ENCODE data around the gene EXOC3.
A peak's percentile ranks its signal among the peaks of the same experiment; 100 is the strongest.
"Not testable (repeated sequence)": the region's sequence is repeated elsewhere in the genome, so short reads cannot be mapped to it uniquely, and the experiment has no call there.

The EXOC3 gene

DNA sequence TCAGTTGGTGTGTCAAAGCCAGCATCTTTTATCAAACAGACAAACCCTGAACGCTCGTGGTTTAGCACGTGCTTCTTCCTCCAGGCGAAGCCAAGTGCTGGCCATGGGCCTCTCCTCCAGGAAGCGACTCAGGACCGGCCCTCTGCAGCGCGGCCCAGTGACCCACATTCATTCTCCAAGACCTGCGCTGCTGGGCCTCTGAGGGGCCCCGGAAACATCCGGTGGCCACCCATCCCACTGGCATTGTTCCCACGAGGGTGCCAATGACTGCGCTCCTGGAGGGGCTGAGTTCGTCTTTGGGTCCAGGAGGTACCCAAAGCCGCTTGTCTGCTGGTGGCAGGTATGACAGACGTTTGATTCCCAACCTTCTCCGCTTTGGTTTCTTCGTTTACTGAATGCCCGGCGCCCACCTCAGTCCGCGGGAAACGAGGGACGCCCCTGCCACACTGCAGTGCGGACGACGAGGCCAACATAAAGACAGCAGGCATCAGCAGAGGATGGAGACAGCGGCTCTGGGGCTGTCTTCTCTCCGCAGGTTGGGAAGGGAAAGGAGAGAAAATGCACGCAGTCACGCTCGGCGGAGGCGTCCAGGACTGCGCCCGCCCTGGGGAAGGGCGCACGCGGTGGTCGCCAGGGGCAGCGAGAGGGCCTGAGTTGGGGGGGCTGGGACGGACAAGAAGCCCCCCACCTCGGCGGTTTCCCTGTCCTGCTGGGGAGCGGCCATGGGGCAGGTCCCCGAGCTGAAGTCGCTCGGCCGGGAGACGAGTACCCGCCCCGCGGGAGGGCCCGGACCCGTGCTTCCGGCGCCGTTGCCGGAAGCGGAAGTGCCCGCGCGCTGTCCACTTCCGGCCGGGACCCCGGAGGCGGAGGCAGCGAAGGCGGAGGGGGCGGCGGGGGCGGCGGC lies at the start of gene EXOC3:
Gene EXOC3 (plus strand): TSS at position 842 of the 904 bp plus-strand sequence. CDS start 3,030 bp downstream, outside the sequence.
- DNase-seq: peak; percentile 8

DNA sequence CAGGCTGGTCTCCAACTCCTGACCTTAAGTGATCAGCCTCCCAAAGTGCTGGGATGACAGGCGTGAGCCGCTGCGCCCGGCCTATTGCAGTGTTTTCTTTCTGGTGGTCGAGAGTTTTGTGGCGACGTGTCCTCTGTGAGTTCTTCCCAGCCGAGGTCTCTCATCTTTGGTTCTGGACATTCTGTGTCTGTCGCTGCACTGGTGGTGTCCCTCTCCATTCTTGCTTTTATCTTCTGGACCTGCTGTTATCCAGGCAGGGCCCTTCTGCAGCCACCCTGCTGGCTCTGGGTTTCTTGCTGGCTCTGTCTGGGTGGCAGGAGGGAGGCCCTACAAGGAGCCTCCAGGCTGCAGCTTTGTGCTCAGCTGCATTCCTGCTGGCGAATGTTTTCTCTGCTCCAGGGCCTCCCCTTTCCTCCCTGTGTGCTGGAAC lies 49.1 kb upstream of the EXOC3 start:
- no peak for DNase-seq

DNA sequence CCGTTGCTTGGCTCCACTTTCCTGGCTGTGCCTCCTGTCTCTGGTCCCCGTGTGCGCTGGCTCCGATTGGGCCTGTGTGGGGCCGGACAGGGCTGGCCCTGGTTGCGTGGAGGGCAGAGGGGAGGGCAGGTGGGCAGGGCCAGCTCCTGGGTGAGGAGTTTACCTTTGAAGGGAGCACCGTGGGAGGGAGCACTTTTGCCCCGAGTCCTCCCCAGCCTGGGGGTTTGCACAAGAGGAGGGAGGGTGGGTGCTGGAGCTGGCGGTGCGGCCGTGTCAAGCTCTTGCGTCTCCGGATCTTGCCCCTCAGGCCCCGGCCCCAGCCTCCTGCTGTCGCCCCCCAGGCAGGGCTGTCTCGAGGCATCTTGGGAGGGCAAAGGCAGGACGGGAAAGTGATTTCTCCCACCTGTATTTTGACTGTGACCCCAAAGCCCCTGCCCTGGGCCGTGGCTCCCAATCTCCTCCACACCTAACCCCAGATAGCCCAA lies 48.3 kb upstream of the EXOC3 start:
- DNase-seq: no peak

GRCh38 chr5:395156-395920 lies 47.6 kb upstream of the EXOC3 start:
- DNase-seq: no peak

DNA sequence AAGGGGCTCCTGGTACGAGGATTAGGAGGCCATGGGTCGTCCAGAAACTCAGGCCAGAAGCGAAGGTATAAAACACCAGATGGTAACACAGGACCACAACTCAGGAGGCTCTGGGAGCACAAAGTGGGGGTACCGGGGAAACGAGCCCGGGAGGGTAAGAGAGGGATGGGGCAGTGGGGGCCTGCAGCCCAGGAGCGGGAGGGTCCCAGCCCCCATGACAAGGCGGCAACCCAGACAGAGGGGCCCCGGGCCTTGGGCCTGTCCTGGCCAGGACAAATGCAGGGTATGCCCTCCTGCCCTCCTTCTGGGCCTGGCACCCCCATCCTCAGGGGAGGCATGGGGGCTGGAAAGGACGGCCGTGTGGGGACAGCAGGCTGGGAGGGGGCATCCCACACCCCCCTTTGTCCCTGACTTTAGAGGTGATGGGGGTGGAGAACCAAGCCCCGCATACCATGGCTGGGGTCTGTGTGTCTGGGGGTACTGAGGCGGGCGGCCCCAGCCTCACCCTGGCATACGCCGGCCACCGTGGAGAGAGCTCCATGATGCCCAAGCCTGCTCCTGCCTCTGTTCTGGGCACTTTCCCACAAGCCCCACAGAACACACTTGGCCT lies 47.0 kb upstream of the EXOC3 start:
- DNase-seq: no peak

- DNase-seq: no peak
Observed at GRCh38 chr5:396531-396961, 46.4 kb upstream of the EXOC3 start.

DNA sequence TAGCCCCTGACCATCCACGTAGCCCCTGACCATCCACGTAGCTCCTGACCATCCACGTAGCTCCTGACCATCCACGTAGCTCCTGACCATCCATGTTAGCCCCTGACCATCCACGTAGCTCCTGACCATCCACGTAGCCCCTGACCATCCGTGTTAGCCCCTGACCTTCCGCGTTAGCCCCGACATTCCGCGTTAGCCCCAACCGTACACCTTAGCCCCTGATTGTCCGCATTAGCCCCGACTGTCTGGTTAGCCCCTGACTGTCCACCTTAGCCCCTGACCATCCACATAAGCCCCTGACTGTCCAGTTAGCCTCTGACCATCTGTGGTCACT lies 44.9 kb upstream of the EXOC3 start:
- DNase-seq: not testable (repeated sequence)

GRCh38 chr5:398475-399295 lies 44.3 kb upstream of the EXOC3 start:
- no peak for DNase-seq

DNA sequence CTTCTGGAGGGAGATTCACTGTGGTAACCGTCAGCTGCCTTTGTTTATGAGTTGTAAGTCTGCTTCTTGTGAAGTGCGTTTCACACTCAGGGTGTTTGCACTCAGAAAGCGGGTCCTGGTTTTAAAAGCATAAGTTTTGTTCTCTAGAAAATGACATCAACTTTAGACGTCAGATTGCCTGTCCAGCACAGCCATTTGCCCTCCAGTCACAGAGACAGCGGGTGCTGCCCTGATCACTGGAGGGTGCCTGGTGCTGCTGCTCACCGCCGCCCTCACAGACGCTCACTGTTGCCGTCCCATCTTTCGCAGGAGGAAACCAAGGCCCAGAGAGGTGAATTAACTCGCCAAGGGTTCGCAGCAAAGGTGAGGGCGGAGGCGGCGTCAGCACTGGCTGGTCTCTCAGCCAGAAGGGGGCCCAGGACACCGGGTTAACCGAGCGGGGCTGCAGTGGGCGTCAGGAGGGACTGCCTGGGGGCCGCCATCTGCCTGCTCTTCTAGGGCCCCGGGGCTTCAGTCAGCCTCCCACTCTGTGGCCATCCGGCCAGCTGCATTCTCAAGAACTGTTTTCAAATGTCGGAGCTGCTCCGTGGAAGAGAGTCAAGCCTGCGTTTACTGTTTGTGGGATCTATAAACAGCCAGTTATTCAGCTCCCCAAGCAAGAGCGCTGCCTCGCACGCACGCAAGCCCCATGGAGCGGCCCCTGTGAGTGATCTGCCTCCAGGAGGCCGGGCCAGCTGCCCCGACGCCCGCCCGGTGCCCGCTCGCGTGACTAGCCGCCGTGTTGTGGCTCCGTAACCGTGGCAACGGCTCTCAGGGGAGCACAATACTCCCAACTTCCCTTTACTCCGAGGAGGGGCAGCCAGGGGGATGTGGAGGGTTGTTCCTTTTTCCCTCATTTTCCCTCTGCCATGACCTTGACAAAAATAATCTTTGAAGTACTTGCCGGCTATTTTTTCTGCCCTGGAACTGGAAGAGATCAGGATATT lies 43.4 kb upstream of the EXOC3 start:
- peak; percentile 80 for DNase-seq

DNA sequence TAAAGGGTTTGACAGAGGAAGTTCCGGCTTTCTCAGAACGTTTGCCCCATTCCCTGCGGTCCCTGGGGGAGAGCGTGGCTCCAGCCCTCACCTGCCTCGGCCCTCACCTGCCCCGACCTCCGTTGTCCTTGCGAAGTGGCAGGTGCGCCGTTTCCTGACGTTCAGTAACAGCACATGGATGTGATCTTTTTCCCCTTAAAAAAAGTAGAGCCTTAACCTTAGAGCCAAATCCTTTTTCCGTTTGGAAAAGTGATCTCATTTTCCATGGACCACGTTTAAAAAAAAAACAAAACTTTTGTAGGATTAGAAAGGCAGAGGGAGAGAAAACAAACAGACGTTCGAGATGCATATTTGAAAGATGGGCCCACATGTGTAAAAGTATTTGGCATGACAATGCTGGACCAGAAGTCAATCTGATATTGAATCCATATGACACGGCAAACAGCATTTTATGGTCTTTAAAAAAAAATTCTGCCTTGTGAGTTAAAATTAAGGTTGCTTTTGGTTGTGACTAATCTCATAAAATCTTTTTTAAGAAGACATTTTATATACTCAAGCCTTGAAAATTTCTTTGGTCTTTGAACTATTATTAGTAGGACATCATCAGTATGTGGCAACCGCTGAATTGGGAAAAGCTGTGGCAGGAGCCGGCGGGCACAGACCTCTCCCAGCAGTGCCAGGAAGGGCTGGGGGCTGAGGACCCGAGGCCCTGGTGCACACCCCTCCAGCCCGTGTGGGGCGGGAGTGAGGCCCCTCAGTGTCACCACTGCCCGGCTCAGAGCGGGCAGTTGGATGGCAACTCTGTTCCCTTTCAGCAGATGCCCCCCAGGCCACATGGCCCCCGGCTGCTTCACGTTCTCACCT lies 42.5 kb upstream of the EXOC3 start:
- DNase-seq: no peak

DNA sequence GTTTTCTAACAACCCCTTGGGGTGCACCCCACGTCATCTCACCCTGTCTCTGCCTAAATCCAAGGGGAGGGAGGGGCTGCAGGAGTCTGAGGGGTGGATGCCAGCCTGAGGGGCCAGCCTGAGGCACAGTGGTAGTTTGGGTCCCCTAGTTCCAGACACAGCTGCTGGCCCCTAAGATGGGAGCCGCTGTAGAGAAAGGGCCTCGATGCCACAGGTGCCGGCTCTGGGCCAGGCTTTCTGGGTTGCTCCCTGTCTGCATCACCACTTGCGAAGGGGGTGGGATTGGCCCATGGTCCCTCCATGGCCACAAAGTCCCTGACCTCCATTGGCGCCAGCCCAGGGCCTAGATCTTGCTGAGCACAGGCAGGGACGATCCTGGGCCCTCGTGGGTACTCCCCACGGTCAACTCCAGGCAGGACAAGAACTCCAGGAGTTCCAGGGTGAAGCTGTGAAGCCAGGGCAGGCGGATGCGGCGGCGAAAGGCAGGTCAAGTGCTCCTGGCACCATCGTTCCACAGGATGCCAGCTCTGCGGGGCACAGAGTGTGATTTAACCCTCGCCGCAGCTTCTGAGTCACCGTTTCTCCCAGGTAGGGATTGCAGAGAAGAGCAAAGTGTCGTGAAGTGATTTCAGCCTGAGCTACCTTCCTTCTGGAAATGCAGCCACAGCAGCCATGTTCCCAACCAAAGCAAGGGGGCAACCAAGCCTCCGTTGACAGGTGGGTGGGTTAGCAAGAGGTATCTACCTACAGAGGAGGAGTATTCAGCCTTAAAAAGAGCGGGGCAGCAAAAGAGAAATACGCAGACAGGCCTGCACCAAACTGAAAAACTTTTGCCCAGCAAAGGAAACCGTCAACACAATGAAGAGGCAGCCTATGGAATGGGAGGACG lies 41.6 kb upstream of the EXOC3 start:
- DNase-seq: no peak

DNA sequence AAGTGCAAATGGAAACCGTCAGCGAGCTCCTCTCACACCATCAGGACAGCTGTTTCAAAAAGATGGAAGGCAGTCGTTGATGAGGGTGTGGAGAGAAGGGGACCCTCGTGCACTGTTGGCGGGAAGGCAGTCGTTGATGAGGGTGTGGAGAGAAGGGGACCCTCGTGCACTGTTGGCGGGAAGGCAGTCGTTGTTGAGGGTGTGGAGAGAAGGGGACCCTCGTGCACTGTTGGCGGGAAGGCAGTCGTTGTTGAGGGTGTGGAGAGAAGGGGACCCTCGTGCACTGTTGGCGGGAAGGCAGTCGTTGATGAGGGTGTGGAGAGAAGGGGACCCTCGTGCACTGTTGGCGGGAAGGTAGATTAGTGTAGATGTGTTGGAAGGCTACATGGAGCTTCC lies 40.8 kb upstream of the EXOC3 start:
- DNase-seq: not testable (repeated sequence)

DNA sequence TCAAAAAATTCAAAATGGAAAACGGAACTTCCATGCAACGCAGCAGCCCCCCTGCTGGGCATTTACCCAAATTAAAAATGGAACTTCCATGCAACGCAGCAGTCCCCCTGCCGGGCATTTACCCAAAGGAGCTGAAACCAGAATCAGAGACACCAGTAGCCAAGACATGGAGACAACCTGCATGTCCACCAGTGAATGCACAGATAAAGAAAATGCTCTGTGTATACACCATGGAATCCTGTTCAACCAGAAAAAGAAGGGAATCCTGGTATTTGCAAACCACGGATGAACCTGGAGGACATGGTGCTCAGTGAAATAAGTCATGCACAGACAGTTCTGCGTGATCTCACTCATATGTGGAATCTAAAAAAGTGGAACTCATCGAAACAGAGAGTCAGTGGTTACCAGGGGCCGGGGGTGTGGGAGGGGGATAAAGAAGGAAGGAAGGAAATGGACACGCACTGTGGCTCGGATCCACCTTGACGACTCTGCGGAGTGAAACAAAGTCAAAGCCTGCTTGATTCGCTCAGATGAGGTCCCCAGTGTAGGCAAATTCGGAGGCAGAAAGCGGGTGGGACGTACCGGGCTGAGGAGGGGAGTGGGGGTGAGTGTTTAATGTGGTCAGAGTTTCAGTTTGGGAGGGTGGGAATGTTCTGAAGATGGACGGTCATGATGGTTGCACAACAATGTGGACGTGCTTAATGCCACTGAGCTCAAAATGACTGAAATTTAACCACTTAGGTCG lies 40.2 kb upstream of the EXOC3 start:
- DNase-seq: no peak

GRCh38 chr5:403995-404394 lies 39.0 kb upstream of the EXOC3 start:
- no peak for DNase-seq

GRCh38 chr5:404666-405241 lies 38.2 kb upstream of the EXOC3 start:
- no peak for DNase-seq

DNA sequence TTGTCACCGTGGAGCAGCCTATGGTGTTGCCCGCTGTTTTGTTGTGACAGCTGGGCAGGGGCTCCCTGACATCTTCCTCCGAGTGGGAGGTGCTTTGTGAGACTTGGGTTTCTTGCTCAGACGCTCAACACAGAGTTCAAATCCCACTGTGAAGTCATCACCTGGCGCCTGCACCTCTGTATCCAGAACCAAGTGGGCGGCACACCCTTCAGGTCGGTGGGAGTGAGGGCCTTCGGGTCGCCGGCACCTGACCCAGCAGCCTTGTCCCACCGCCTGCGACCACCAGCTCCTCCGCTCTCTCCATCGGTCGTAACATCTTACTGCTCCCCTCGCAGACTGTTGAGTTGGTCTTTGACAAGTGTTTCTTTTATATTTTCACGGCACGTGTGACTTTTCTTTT lies 37.6 kb upstream of the EXOC3 start:
- DNase-seq: no peak

- DNase-seq: no peak
Observed at GRCh38 chr5:406041-406440, 36.9 kb upstream of the EXOC3 start.

DNA sequence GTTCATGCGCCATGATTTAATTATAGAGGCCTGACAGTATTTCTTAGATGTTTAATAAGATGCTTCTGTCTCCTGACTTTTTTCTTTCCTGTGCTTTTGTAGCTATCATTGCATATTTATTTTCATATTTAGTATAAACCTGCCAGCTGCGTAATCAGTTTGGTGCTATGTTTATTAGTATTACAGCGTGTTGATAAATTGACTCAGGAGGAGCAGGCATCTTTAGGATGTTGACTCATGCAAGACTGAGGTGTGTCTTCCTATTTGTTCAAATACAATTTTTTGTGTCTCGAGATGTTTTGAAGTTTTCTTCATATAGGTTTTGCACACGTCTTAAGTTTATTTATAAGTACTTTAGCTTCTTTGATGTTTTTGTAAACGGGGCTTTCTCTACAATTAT lies 35.9 kb upstream of the EXOC3 start:
- DNase-seq: no peak
